Measurements from ENCODE around the gene LAT. TPM values are rescaled to one million over a fixed set of nuclear protein-coding genes. Genes with fewer than 3 reads are reported as not detected.

Gene LAT, protein sequence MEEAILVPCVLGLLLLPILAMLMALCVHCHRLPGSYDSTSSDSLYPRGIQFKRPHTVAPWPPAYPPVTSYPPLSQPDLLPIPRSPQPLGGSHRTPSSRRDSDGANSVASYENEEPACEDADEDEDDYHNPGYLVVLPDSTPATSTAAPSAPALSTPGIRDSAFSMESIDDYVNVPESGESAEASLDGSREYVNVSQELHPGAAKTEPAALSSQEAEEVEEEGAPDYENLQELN
- total RNA-seq (2022; extraction: Qiagen RNA extraction) = 3.7 to 6.0 TPM (median 4.7 TPM) in 5 replicates

DNA sequence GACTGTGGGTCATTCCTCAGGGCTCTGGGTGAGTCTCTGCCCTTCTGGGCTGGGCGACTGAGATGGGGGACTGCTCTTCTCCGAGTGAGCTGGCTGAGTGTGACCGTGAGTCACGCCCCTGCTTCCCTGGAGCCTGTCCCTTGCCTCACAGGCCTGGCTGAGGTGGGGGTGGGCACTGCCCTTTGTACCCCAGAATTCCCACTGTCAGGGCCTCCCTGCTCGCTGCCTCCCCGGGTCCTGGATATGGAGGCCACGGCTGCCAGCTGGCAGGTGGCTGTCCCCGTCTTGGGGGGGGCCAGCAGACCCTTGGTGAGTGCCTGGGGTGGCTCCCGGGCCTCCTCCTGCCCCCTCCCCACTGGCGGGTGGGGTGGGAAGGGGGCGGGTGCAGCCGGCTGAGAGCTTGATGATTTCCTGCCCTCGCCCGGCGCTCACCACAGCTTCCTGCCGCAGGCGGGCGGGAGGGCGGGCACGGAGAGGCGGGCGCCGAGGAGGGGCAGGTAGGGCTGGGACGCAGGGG, at the start of gene LAT:
LAT (plus strand) TSS at position 434 of the 517 bp plus-strand sequence. CDS start 366 bp downstream, outside the sequence.

DNA sequence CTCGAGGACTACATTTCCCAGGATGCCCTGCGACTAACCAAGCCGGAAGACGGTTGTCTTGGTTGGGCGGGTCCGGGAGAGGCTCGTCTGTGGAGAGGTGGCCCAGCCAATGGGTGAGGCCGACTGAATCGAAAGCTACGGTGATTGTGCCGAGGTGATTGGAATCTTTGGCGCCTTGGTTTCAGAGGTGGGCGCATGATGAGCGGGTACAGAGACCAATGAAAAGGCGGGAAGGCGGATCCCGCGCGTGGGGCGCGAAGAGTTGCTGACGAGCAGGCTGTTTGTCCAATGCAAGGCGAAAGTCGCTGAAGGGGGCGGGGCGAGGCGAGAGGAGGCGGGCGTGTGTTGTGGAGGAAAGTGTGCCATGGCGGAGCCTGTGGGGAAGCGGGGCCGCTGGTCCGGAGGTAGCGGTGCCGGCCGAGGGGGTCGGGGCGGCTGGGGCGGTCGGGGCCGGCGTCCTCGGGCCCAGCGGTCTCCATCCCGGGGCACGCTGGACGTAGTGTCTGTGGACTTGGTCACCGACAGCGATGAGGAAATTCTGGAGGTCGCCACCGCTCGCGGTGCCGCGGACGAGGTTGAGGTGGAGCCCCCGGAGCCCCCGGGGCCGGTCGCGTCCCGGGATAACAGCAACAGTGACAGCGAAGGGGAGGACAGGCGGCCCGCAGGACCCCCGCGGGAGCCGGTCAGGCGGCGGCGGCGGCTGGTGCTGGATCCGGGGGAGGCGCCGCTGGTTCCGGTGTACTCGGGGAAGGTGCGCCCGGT, 34.0 kb upstream of the LAT start, which contains the start of gene NFATC2IP:
NFATC2IP (plus strand) TSS at position 290 of the 762 bp plus-strand sequence; CDS start at position 365, 75 bp downstream.

DNA sequence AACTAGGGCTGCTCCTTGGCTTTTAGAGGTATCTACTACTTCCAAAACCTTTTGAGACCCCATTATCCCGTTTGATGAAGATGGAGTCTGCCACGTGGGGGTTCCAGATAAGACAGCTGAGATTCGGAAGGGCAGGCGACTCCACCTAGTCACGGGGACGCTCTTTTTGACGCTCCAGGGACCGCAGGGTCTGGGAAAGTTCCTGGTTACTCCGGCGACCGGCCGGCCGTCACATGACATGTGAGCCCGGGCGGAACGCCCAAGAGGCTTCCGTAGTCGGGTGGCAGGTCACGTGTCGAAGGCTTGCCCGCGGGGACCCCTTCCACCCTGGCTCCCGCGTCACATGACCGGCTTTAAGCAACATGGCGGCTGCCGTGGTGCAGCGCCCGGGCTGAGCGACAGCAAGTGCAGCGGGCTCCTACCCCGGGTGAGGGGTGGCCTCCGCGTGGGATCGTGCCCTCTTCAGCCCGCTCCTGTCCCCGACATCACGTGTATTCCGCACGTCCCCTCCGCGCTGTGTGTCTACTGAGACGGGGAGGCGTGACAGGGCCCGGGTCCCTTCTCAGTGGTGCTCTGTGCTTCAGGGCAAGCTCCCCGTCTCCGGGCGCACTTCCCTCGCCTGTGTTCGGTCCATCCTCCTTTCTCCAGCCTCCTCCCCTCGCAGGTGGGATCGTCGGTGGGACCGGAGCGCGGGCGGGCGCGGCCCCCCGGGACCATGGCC, 10.3 kb upstream of the LAT start, which contains the start of gene SPNS1:
SPNS1 (plus strand) TSS at position 342 of the 721 bp plus-strand sequence; CDS start at position 716, 374 bp downstream.

Other genes starting within 250 kb of the LAT start
- gene NPIPB9, start 233.3 kb upstream of the LAT start, total RNA-seq (2022; extraction: Qiagen RNA extraction) = 1.4 to 2.3 TPM (median 1.7 TPM) in 5 replicates
- 94.5 to 143 TPM (median 129 TPM) in 5 replicates for gene ATXN2L, start 162.1 kb upstream of the LAT start, total RNA-seq (2022; extraction: Qiagen RNA extraction)
- 216 to 313 TPM (median 305 TPM) in 5 replicates for gene TUFM, start 138.7 kb upstream of the LAT start, total RNA-seq (2022; extraction: Qiagen RNA extraction)
- 25.7 to 34.8 TPM (median 32.6 TPM) in 5 replicates for gene SH2B1, start 121.2 kb upstream of the LAT start, total RNA-seq (2022; extraction: Qiagen RNA extraction)
- 1.4 to 3.6 TPM (median 2.4 TPM) in 5 replicates for gene ATP2A1, start 106.6 kb upstream of the LAT start, total RNA-seq (2022; extraction: Qiagen RNA extraction)
- gene RABEP2, start 59.8 kb upstream of the LAT start, total RNA-seq (2022; extraction: Qiagen RNA extraction) = 9.7 to 11.2 TPM (median 11.0 TPM) in 5 replicates
- gene CD19, start 53.1 kb upstream of the LAT start, total RNA-seq (2022; extraction: Qiagen RNA extraction) = not detected in 5 replicates
- gene NFATC2IP, start 34.1 kb upstream of the LAT start, total RNA-seq (2022; extraction: Qiagen RNA extraction) = 21.0 to 32.6 TPM (median 27.8 TPM) in 5 replicates
- 51.4 to 83.2 TPM (median 79.1 TPM) in 5 replicates for gene SPNS1, start 10.3 kb upstream of the LAT start, total RNA-seq (2022; extraction: Qiagen RNA extraction)